Measurements from ENCODE around the gene GBGT1.
A peak's percentile ranks its signal among the peaks of the same experiment; 100 is the strongest.
"Not testable (repeated sequence)": the region's sequence is repeated elsewhere in the genome, so short reads cannot be mapped to it uniquely, and the experiment has no call there.

GBGT1 gene

DNA sequence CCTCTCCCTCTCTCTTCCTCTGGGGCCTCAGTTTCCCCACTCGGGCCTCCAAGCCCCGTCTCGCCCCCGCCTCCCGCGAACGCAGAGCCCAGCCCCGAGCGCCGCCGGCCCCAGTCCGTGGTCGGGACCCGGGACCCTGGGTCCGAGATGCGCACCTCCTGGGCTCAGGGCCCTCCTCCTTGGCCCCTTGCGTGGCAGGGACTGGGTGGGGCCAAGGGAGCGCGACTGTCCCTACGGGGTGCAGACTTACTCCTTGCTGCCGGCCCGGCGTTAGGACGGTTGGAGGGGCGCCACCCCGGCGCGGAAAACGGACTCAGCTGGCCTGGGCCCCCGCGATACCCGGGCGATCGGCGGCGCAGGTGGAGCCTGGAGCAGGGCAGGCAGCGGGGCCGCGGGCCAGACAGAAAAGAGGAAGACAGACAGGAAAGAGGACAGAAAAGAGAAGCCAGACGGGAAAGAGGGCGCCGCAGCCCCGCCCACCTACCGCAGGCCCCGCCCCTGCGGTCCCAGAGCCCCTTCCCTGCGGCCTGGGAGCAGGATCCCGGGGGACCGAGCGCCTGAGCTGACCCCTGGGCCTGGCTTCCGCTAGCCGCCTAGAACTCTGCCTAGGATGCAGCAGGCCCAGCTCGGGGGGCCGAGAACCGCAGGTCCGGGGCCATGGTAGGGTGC is at the start of gene GBGT1:
Gene GBGT1, minus strand, starts transcription at position 411 of the 669 bp plus-strand sequence. CDS start 1,502 bp downstream, outside the sequence.
- Mint-ChIP-seq H3K27ac (no peak within 1 kb of the TSS), H3K9me3 (no peaks in the 10 kb centered on the region), H3K4me1 (ENCODE audit: low read depth) (peaks cover 15% of the 10 kb centered on the region), H3K4me3 (peak within 1 kb of the TSS; percentile 80), H3K27me3 (no peaks in the 10 kb centered on the region), H3K36me3 (ENCODE audit: low read depth) (no peaks in the 10 kb centered on the region)

DNA sequence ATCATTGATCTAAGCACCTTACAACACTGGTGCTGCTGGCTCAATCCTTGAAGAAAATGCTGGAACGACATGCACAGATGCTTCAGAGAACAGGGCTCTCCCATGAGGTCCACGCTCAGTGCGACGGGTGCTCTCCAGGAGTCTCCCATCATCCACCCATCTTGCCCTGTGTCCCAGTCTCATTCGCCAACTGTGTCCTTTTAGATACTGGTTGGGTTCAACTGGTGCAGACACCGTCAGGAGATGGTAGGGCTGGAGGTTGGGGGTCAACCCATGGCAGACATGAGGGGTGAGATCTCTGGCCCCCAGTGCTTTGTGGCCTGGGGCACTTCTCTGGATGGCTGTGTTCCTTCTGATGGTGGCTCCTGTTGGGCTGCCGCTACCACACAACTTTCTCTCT is 46.9 kb upstream of the GBGT1 start:
- Mint-ChIP-seq H3K36me3 (ENCODE audit: low read depth) (no peaks in the 10 kb centered on the region), H3K27ac (no peak overlapping the region), H3K4me1 (ENCODE audit: low read depth) (no peaks in the 10 kb centered on the region), H3K9me3 (no peaks in the 10 kb centered on the region), H3K27me3 (peaks cover 36% of the 10 kb centered on the region), H3K4me3 (no peak overlapping the region)

DNA sequence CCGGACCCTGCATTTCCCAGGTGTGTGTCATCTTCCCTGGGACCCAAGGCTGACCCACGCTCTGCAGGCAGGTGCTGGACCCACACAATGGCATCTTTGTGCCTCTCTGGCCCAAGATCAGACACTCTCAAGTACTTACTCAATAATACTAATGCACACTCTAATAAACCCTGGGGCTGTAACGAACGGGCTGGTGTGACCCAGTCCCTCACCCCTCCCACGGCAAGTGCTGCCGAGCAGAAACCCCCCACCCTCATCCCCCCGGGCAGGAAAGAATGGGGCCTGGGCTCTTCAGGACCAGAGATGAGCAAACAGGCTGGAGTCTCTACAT is 46.5 kb upstream of the GBGT1 start:
- Mint-ChIP-seq H3K4me1 (ENCODE audit: low read depth) (no peaks in the 10 kb centered on the region), H3K27me3 (peaks cover 33% of the 10 kb centered on the region), H3K4me3 (no peak overlapping the region), H3K9me3 (no peaks in the 10 kb centered on the region), H3K27ac (no peak overlapping the region), H3K36me3 (ENCODE audit: low read depth) (no peaks in the 10 kb centered on the region)

DNA sequence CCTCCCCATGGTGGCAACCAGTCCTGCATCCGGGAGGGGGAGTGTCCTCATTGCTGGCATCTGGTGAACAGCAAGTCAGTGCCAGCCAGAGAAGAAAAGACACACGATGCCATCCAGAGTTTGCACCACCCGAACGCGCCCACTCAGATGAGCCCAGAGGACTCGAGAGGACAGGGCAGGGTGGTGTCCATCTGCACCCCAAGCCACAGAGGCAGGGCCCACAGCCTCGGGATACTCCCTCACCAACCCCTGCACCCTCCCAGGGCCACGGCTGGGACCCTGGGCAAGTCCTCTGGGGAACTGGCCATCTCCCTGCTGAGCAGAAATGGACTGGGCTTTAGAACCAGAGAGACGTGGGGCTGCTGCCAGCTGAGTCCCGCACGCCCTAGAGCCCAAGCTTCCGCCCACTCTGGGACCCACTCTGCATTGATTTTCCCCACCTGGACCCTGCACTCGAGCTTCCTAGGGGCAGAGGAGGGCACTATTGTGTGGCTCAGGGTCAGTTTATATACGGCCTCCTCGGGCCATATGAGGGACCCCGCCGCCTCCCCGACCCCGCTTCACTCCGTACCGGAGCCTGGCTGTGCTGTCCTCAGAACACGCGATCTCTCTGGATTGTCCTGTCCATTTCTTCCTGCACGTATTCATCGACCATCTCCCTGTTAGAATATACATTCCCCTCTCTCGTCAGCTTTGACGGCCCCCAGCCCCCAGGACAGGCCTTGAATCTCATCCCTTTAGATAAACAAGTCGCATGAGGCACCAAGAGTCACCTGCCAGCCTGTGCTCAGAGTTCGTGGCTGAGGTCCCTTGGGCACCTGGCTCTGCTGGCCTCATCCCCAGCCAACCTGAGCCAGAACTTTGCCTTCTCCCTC is 45.9 kb upstream of the GBGT1 start:
- H3K4me1 Mint-ChIP-seq (ENCODE audit: low read depth); H3K4me3 Mint-ChIP-seq; H3K9me3 Mint-ChIP-seq; H3K36me3 Mint-ChIP-seq (ENCODE audit: low read depth); H3K27ac Mint-ChIP-seq: not testable (repeated sequence)
- H3K27me3 Mint-ChIP-seq: peaks cover 31% of the 10 kb centered on the region

DNA sequence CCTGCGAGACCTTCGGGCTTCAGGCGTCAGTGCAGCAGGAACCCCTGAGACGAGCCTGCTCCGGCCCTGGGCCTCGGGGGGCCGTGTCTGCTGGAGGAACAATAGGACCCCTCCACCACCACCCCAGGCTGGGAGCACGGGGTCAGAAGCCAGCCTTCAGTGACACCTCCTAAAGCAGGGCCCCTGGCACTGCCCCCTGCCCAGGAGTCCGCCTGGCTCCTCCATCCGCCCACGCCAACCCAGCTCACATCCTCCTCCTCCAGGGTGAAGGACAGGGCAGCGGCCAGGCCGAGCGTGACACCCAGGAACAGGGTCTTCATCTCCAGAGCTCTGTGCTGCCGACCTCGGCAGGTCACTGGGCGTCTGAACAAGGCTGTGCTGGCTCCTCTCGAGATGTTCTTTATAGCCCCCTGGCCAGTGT is 45.2 kb upstream of the GBGT1 start, which contains the start of gene OBP2B:
Gene OBP2B, minus strand, starts transcription at position 371 of the 421 bp plus-strand sequence. Its CDS starts 51 bp downstream, at position 320.
- not testable (repeated sequence) for H3K36me3 Mint-ChIP-seq (ENCODE audit: low read depth); H3K27ac Mint-ChIP-seq; H3K4me3 Mint-ChIP-seq; H3K4me1 Mint-ChIP-seq (ENCODE audit: low read depth); H3K9me3 Mint-ChIP-seq
- H3K27me3 Mint-ChIP-seq: peaks cover 24% of the 10 kb centered on the region

DNA sequence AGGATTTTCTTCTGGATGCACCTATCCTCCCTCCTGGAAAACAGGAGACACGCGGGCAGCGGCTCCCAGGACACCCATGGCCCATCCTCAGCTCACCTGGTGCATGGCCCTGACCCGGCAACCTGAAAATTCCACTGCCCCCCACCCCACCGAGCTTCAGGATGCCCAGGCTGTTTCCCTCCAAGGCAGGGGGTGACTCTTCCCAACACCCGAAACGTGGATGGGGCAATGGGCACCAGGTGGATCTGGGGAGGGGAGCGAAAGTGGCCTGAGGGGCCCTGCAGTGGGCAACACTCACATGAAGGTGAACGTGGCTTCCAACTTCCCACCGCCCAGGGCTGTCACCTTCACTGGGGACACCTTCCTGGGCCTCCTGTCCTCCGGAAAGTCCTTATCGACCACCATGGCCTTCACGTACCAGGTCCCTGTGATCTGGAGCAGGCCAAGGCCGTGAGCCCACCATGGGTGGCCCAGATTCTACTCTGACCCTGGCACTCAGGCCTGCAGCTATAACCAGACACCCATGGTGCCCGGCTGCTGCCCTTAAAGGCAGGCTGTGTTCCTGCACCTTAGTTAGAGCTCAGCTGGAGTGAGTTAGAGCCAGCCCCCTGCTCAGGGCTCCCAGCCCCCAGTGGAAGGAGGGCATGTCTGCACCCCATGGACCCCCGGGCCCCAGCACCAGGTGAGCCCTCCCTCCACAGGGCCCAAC is 44.6 kb upstream of the GBGT1 start:
- H3K27me3 Mint-ChIP-seq: peaks cover 22% of the 10 kb centered on the region
- not testable (repeated sequence) for H3K4me3 Mint-ChIP-seq; H3K4me1 Mint-ChIP-seq (ENCODE audit: low read depth); H3K27ac Mint-ChIP-seq; H3K36me3 Mint-ChIP-seq (ENCODE audit: low read depth); H3K9me3 Mint-ChIP-seq

DNA sequence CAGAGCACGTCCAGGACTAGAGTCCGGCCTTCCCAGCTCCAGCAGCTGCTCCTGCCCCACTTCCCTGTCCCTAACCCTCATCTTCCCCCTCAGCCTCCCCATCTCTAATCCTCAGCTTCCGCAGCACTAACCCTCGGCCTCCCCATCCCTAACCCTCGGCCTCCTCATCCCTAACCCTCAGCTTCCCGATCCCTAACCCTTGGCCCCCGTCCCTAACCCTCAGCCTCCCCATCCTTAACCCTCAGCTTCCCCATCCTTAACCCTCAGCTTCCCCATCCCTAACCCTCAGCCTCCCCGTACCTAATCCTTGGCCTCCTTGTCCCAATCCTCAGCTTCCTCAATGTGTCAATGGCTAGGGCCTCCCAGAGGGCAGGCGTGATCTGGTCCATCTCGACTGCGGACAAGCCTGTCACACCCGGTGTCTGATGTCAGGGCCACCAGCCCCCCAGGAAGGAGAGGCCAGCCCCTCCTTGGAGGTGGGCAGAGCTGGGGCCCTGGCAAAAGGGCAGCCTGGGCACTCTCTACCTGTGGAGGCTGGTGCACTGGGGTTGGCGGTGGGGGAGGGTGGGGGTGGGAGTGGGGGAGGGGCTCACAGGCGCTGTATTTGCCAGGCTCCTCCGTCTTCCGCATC is 43.9 kb upstream of the GBGT1 start:
- no peak overlapping the region for H3K27ac Mint-ChIP-seq
- no peaks in the 10 kb centered on the region for H3K4me1 Mint-ChIP-seq (ENCODE audit: low read depth)
- peaks cover 22% of the 10 kb centered on the region for H3K27me3 Mint-ChIP-seq
- no peak overlapping the region for H3K4me3 Mint-ChIP-seq
- no peaks in the 10 kb centered on the region for H3K36me3 Mint-ChIP-seq (ENCODE audit: low read depth)
- no peaks in the 10 kb centered on the region for H3K9me3 Mint-ChIP-seq

DNA sequence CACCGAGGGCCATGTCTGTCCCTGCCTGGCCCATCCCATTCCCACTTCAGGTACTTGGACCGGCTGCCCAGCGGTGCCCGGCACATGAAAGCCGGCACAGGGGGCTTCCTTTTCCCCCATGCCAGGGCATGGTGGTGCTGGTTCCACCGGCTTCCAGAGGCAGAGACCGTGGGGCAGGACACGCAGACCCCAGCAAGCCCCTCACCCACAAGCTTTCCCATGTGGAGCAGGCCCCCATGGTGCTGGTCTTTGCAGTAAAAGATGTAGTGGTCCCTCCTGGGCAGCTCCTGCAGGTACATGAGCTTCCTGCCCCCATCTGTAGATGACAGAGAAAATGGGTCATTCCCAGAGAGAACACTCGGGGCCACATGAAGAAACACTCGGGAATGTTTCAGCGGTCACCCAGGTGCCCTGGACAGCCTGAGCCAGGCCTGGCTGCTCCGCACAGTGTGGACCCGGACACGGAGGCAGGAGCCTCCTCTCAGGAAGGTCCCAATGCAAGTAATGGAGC is 43.4 kb upstream of the GBGT1 start:
- Mint-ChIP-seq H3K9me3 (no peaks in the 10 kb centered on the region), H3K4me1 (ENCODE audit: low read depth) (no peaks in the 10 kb centered on the region), H3K36me3 (ENCODE audit: low read depth) (no peaks in the 10 kb centered on the region)

DNA sequence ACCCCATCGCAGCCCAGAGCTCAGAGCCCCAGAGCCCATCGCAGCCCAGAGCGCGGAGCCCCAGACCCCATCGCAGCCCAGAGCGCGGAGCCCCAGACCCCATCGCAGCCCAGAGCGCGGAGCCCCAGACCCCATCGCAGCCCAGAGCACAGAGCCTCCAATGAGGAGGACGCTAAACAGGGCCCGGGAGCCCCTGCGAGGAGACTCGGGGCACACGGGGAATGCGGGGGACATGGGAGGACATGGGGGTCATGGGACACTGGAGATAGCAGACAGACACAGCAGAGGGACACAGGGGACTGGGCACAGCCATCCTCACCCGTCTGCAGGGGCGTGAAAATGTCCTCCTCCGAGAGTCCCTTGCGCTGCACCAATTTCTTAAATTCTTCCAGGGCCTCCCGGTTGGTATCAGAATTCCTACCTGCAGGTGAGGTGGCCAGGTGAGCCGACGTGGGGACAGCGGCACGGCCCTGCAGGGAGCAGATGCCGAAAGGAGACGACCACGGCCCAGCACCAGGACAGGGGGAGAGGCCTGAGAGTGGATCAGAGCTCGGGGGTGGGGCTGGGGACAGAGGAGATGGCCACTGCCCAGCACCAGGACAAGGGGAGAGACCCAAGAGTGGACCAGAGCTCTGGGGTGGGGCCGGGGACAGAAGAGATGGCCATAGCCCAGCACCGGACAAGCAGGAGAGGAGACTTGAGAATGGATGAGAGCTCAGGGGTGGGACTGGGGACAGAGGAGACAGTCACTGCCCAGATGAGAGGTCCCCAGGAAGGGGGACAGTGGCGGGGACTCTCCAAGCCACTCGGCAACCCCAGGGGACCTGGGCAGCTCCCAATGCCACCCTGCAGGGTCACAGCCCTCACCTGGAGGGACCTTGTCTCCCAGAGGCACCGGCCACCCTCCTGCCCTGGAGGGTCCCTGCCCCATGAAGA is 42.5 kb upstream of the GBGT1 start:
- no peaks in the 10 kb centered on the region for H3K36me3 Mint-ChIP-seq (ENCODE audit: low read depth)
- peaks cover 13% of the 10 kb centered on the region for H3K27me3 Mint-ChIP-seq
- H3K9me3 Mint-ChIP-seq: no peaks in the 10 kb centered on the region
- no peak overlapping the region for H3K4me3 Mint-ChIP-seq
- no peak overlapping the region for H3K27ac Mint-ChIP-seq
- H3K4me1 Mint-ChIP-seq (ENCODE audit: low read depth): no peaks in the 10 kb centered on the region

More for the DNA sequence above, 43.4 kb upstream of the GBGT1 start:
- Mint-ChIP-seq H3K27me3 (peaks cover 20% of the 10 kb centered on the region), H3K27ac (no peak overlapping the region), H3K4me3 (no peak overlapping the region)

DNA sequence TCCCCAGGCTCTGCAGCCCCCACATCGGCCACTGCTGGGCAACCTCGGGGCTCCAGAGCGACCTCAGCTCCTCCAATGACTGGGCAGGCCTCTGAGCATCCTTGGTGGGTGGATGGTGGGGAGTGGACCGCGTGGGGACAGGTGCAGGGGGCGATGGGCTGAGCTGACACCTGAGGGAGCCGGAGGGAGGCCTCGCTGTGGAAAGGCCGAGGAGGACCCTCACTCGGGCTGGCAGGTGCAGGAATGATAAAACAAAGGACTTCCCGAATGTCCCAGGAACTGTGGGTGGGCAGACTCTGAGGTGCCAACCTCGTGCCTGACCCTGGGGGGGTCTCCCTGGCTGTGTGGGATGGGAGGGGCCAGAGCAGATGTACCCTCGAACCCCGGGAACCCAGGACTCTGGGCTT is 41.8 kb upstream of the GBGT1 start:
- peaks cover 14% of the 10 kb centered on the region for H3K27me3 Mint-ChIP-seq
- not testable (repeated sequence) for H3K4me3 Mint-ChIP-seq; H3K4me1 Mint-ChIP-seq (ENCODE audit: low read depth)

DNA sequence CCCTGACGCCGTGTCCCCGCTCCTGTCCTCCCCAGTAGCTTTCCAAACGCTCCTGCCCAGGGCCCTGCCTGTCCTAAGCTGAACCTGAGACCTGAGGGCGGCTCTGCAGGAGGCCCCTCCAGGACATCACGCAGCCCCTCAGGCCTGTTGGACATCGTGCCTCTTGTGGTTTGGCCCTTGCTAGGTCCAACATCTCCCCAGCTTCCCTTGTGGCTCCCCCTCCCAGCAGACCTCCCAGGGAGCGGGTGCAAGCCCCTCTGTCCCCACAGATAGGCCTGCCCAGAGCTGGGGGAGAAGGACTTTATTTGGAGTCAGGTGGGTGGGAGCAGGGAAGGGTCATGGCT is 41.3 kb upstream of the GBGT1 start:
- Mint-ChIP-seq H3K36me3 (ENCODE audit: low read depth) (no peaks in the 10 kb centered on the region), H3K27me3 (peaks cover 15% of the 10 kb centered on the region), H3K4me3 (no peak overlapping the region), H3K4me1 (ENCODE audit: low read depth) (no peaks in the 10 kb centered on the region), H3K9me3 (no peaks in the 10 kb centered on the region), H3K27ac (no peak overlapping the region)

More for the DNA sequence above, 41.8 kb upstream of the GBGT1 start:
- H3K27ac Mint-ChIP-seq; H3K9me3 Mint-ChIP-seq; H3K36me3 Mint-ChIP-seq (ENCODE audit: low read depth): not testable (repeated sequence)

DNA sequence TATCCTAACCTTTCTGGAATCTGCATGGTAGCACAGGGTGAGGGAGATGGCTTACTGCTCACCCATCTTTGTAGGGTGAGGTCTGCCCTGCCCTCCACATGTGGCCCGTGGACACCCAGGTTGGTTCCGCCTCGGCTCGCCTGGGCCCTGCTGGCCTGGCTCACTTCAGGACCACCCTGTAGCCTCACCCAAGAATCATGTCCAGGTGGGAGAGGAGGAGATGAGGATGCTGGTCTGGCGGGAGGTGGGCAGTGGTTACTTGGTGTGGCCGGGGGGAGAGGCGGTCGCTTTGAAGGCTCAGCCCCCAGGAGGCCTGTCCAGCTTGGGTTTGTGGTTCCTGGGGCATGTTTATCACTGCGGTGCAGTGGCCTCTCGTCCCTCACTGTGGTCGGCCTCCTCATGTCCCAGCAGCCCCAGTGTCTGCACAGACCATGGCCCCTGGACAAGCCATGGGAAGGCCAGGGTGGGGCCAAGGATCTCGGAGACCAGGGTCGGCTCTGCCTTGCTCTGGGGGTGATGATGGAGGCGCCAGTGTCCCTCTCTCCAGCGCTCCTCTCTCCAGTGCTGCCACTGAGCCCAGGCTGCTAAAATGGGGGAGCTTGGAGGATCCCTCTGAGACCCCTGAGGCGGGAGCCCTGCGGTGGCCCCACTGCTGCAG is 40.8 kb upstream of the GBGT1 start:
- Mint-ChIP-seq H3K4me1 (ENCODE audit: low read depth) (no peaks in the 10 kb centered on the region), H3K27ac (no peak overlapping the region), H3K36me3 (ENCODE audit: low read depth) (no peaks in the 10 kb centered on the region), H3K4me3 (no peak overlapping the region), H3K27me3 (peaks cover 14% of the 10 kb centered on the region), H3K9me3 (no peaks in the 10 kb centered on the region)

DNA sequence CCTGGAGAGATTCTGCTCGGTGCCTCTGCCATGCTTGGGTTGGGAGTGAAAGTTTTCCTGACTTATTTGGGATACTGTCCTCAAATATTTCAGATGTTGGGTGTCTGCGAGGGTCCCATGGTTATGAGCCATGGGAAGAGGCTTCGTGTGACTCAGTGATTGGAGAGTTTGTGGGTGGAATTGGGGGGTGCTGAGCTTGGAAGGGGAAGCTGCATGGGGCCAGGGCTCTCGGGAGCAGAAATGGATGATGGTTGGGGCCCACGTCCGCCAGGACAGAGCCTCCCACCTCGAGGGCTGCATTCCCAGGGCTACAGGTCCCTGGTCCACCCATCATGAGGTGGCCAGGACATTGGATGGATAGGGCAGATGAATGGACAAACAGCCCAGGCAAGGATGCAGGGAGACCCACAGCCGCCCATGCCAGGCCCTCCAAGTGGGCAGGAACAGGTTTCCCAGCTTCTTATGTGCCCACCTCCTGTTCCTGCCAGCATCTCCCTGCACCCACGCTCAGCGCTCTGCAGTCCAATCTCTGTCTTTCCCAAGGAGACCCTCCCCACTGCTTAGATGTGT is 39.9 kb upstream of the GBGT1 start:
- H3K27me3 Mint-ChIP-seq: peaks cover 18% of the 10 kb centered on the region
- H3K36me3 Mint-ChIP-seq (ENCODE audit: low read depth): no peaks in the 10 kb centered on the region
- H3K9me3 Mint-ChIP-seq: no peaks in the 10 kb centered on the region

More for the DNA sequence above, 39.9 kb upstream of the GBGT1 start:
- H3K4me1 Mint-ChIP-seq (ENCODE audit: low read depth): no peaks in the 10 kb centered on the region
- no peak overlapping the region for H3K27ac Mint-ChIP-seq
- no peak overlapping the region for H3K4me3 Mint-ChIP-seq
